ENCODE results near the gene GALC. TPM values are rescaled to one million over a fixed set of nuclear protein-coding genes. Genes with fewer than 3 reads are reported as not detected.
A peak's percentile ranks its signal among the peaks of the same experiment; 100 is the strongest.

GALC gene
- total and polyA plus RNA-seq, 2 experiments from 2014 or later: 13.1 to 24.0 TPM

GRCh38 chr14:88007608-88008007 lies 14.6 kb upstream of the GALC start:
- Histone ChIP-seq H3K4me3 (no peak overlapping the region), H3K27ac (no peak overlapping the region), H3K79me2 (ENCODE audit: insufficient read depth) (no peaks in the 10 kb centered on the region), H3K4me1 (ENCODE audit: insufficient read depth) (no peaks in the 10 kb centered on the region), H3K4me2 (ENCODE audit: unreplicated experiment) (no peak overlapping the region), H3F3A (ENCODE audit: insufficient read depth) (no peaks in the 10 kb centered on the region), H3K27me3 (replicated peaks; ENCODE audit: insufficient read depth) (no peaks in the 10 kb centered on the region), H3K9me2 (ENCODE audit: insufficient read depth) (no peaks in the 10 kb centered on the region), H4K20me1 (ENCODE audit: insufficient read depth) (no peaks in the 10 kb centered on the region), H3K9ac (no peak overlapping the region), H2AFZ (no peak overlapping the region), H3K36me3 (ENCODE audit: low read depth) (no peaks in the 10 kb centered on the region), H3K9me3 (ENCODE audit: low read depth) (no peaks in the 10 kb centered on the region)
- 48 to 77% methylated on average over 1 of the region's 1 CpG for whole genome bisulfite sequencing, 2 experiments (ENCODE audit: low coverage in 1 of 2, low lambda C conversion rate in 2 of 2, missing lambda C conversion rate in 2 of 2)
- no peak for TF ChIP-seq EZH2 (IDR thresholded peaks at IDR 0.05; ENCODE audit: insufficient read depth, poor library complexity, severe bottlenecking)
- TF ChIP-seq EZH2phosphoT487 (IDR thresholded peaks at IDR 0.05; ENCODE audit: insufficient read depth, low read depth): no peak
- DNase-seq: no peak
- in situ Hi-C loops (cut with MboI): loop anchor here (25.0 kb wide), 1 partner anchor 555 kb away; the partner anchor contains the start of genes PTPN21 and ZC3H14

GRCh38 chr14:88005978-88006851 lies 13.2 kb upstream of the GALC start:
- no peak overlapping the region for H3K4me2 ChIP-seq (ENCODE audit: unreplicated experiment)
- in situ Hi-C loops (cut with MboI): loop anchor here (25.0 kb wide), 1 partner anchor 556 kb away; the partner anchor contains the start of genes PTPN21 and ZC3H14
- TF ChIP-seq EZH2phosphoT487 (IDR thresholded peaks at IDR 0.05; ENCODE audit: insufficient read depth, low read depth) (no peak), EZH2 (IDR thresholded peaks at IDR 0.05; ENCODE audit: insufficient read depth, poor library complexity, severe bottlenecking) (no peak)

GRCh38 chr14:88005050-88005481 lies 12.1 kb upstream of the GALC start, which contains the start of gene GPR65:
Gene GPR65, plus strand, starts transcription at chr14:88005135. Its CDS starts 5,713 bp downstream, at chr14:88010848.
- Histone ChIP-seq H3K27ac (no peak within 1 kb of the TSS), H3K36me3 (ENCODE audit: low read depth) (no peaks in the 10 kb centered on the region), H3K9me2 (ENCODE audit: insufficient read depth) (no peaks in the 10 kb centered on the region), H3K4me3 (no peak within 1 kb of the TSS), H3K27me3 (replicated peaks; ENCODE audit: insufficient read depth) (no peaks in the 10 kb centered on the region), H3K79me2 (ENCODE audit: insufficient read depth) (no peaks in the 10 kb centered on the region), H4K20me1 (ENCODE audit: insufficient read depth) (no peaks in the 10 kb centered on the region), H3K9me3 (ENCODE audit: low read depth) (no peaks in the 10 kb centered on the region), H3K4me1 (ENCODE audit: insufficient read depth) (no peaks in the 10 kb centered on the region), H2AFZ (peak within 1 kb of the TSS; percentile 33; the same call in 1 of the 2 replicates), H3K9ac (no peak within 1 kb of the TSS), H3F3A (ENCODE audit: insufficient read depth) (no peaks in the 10 kb centered on the region), H3K4me2 (ENCODE audit: unreplicated experiment) (peak within 1 kb of the TSS; percentile 49)
- no peak for TF ChIP-seq EZH2phosphoT487 (IDR thresholded peaks at IDR 0.05; ENCODE audit: insufficient read depth, low read depth)
- in situ Hi-C loops (cut with MboI): loop anchor here (25.0 kb wide), 1 partner anchor 557 kb away; the partner anchor contains the start of genes PTPN21 and ZC3H14
- DNase-seq: peak; percentile 24
- 39 to 41% methylated on average over 3 of the region's 3 CpGs for WGBS, 2 experiments (ENCODE audit: low coverage in 1 of 2, low lambda C conversion rate in 2 of 2, missing lambda C conversion rate in 2 of 2)

More at GRCh38 chr14:88005978-88006851, 13.2 kb upstream of the GALC start:
- Histone ChIP-seq H2AFZ (no peak overlapping the region), H4K20me1 (ENCODE audit: insufficient read depth) (no peaks in the 10 kb centered on the region), H3F3A (ENCODE audit: insufficient read depth) (no peaks in the 10 kb centered on the region), H3K27me3 (replicated peaks; ENCODE audit: insufficient read depth) (no peaks in the 10 kb centered on the region), H3K36me3 (ENCODE audit: low read depth) (no peaks in the 10 kb centered on the region), H3K79me2 (ENCODE audit: insufficient read depth) (no peaks in the 10 kb centered on the region), H3K27ac (no peak overlapping the region), H3K9me3 (ENCODE audit: low read depth) (no peaks in the 10 kb centered on the region), H3K9me2 (ENCODE audit: insufficient read depth) (no peaks in the 10 kb centered on the region), H3K4me1 (ENCODE audit: insufficient read depth) (no peaks in the 10 kb centered on the region), H3K4me3 (no peak overlapping the region), H3K9ac (no peak overlapping the region)
- DNase-seq: no peak
- 83% methylated on average over 13 of the region's 13 CpGs for WGBS, 2 experiments (ENCODE audit: low coverage in 1 of 2, low lambda C conversion rate in 2 of 2, missing lambda C conversion rate in 2 of 2)

GRCh38 chr14:88004506-88005036 lies 11.6 kb upstream of the GALC start:
- Histone ChIP-seq H3K9me2 (ENCODE audit: insufficient read depth) (no peaks in the 10 kb centered on the region), H2AFZ (no peak overlapping the region), H3K9ac (no peak overlapping the region), H4K20me1 (ENCODE audit: insufficient read depth) (no peaks in the 10 kb centered on the region), H3K27me3 (replicated peaks; ENCODE audit: insufficient read depth) (no peaks in the 10 kb centered on the region), H3K4me1 (ENCODE audit: insufficient read depth) (no peaks in the 10 kb centered on the region), H3F3A (ENCODE audit: insufficient read depth) (no peaks in the 10 kb centered on the region), H3K4me3 (no peak overlapping the region), H3K9me3 (ENCODE audit: low read depth) (no peaks in the 10 kb centered on the region), H3K4me2 (ENCODE audit: unreplicated experiment) (no peak overlapping the region), H3K79me2 (ENCODE audit: insufficient read depth) (no peaks in the 10 kb centered on the region), H3K36me3 (ENCODE audit: low read depth) (no peaks in the 10 kb centered on the region), H3K27ac (no peak overlapping the region)
- no peak for DNase-seq
- 82 to 83% methylated on average over 3 of the region's 3 CpGs for WGBS, 2 experiments (ENCODE audit: low coverage in 1 of 2, low lambda C conversion rate in 2 of 2, missing lambda C conversion rate in 2 of 2)
- in situ Hi-C loops (cut with MboI): loop anchor here (25.0 kb wide), 1 partner anchor 558 kb away; the partner anchor contains the start of genes PTPN21 and ZC3H14
- no peak for TF ChIP-seq EZH2phosphoT487 (IDR thresholded peaks at IDR 0.05; ENCODE audit: insufficient read depth, low read depth)
- TF ChIP-seq EZH2 (IDR thresholded peaks at IDR 0.05; ENCODE audit: insufficient read depth, poor library complexity, severe bottlenecking): no peak

Measured in GM23248 (cell line).